Measurements from ENCODE around the gene ITK.
"Not testable (repeated sequence)": the region's sequence is repeated elsewhere in the genome, so short reads cannot be mapped to it uniquely, and the experiment has no call there.

The ITK gene

DNA sequence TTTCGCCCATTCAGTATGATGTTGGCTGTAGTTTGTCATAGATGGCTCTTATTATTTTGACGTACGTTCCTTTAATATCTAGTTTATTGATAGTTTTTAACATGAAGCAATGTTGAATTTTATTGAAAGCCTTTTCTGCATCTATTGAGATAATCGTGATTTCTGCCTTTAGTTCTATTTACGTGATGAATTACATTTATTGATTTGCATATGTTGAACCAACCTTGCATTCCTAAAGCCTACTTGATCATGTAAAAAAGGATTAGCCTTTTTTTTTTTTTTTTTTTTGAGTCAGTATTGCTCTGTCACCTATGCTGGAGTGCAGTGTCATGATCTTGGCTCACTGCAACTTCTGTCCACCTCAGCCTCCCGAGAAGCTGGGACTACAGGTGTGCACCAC is 25.1 kb downstream of the ITK start:
- H3K4me3 ChIP-seq (ENCODE audit: low read depth, low read length) = no peak overlapping the region
- DNase-seq (ENCODE audit: low read depth) = no peak
- TF ChIP-seq MYC (IDR thresholded peaks at IDR 0.05; ENCODE audit: low read depth, low read length) (no peak), POLR2A (IDR thresholded peaks at IDR 0.05; ENCODE audit: extremely low read depth, insufficient read length) (no peak)
- TF ChIP-seq, protein P1, sequence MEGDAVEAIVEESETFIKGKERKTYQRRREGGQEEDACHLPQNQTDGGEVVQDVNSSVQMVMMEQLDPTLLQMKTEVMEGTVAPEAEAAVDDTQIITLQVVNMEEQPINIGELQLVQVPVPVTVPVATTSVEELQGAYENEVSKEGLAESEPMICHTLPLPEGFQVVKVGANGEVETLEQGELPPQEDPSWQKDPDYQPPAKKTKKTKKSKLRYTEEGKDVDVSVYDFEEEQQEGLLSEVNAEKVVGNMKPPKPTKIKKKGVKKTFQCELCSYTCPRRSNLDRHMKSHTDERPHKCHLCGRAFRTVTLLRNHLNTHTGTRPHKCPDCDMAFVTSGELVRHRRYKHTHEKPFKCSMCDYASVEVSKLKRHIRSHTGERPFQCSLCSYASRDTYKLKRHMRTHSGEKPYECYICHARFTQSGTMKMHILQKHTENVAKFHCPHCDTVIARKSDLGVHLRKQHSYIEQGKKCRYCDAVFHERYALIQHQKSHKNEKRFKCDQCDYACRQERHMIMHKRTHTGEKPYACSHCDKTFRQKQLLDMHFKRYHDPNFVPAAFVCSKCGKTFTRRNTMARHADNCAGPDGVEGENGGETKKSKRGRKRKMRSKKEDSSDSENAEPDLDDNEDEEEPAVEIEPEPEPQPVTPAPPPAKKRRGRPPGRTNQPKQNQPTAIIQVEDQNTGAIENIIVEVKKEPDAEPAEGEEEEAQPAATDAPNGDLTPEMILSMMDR (IDR thresholded peaks at IDR 0.05; ENCODE audit: low read depth, low read length) = no peak
- TF ChIP-seq, protein P2, sequence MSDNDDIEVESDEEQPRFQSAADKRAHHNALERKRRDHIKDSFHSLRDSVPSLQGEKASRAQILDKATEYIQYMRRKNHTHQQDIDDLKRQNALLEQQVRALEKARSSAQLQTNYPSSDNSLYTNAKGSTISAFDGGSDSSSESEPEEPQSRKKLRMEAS (IDR thresholded peaks at IDR 0.05; ENCODE audit: low read depth, low read length) = no peak

DNA sequence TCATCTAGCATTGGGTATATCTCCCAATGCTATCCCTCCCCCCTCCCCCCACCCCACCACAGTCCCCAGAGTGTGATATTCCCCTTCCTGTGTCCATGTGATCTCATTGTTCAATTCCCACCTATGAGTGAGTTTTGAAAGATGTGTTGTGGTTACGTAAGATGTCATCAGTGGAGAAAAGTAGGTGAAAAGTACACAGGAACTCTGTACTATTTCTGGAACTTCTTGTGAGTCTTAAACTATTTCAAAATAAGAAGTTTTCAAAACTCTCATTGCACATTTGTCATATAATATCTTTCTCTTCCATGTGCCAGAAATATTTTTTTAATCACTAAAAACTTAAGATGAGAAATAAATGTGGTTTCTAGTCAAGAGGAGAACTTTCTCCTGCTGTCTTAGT is 30.0 kb downstream of the ITK start:
- DNase-seq (ENCODE audit: low read depth) = peak; percentile 21
- not testable (repeated sequence) for H3K4me3 ChIP-seq (ENCODE audit: low read depth, low read length)

DNA sequence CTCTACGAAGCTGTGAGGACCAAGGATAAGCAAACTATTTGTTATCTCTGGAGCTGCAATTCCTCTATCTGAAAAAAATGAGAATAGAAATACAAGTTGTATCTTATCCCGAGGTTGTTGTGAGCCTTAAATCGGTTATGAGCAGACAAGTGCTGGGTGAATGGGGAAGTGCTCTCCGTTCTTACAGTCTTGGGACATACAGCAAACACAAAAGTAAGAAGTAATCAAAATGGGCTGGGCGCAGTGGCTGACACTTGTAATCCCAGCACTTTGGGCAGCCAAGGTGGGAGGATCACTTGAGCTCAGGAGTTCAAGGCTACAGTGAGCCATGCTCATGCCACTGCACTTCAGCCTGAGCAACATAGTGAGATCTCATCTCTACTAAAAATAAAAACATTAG is 31.7 kb downstream of the ITK start:
- TF ChIP-seq, protein P1 (IDR thresholded peaks at IDR 0.05; ENCODE audit: low read depth, low read length) = no peak
- TF ChIP-seq MYC (IDR thresholded peaks at IDR 0.05; ENCODE audit: low read depth, low read length) (no peak), POLR2A (IDR thresholded peaks at IDR 0.05; ENCODE audit: extremely low read depth, insufficient read length) (no peak)
- TF ChIP-seq, protein P2 (IDR thresholded peaks at IDR 0.05; ENCODE audit: low read depth, low read length) = no peak
- peak; percentile 6 for DNase-seq (ENCODE audit: low read depth)

DNA sequence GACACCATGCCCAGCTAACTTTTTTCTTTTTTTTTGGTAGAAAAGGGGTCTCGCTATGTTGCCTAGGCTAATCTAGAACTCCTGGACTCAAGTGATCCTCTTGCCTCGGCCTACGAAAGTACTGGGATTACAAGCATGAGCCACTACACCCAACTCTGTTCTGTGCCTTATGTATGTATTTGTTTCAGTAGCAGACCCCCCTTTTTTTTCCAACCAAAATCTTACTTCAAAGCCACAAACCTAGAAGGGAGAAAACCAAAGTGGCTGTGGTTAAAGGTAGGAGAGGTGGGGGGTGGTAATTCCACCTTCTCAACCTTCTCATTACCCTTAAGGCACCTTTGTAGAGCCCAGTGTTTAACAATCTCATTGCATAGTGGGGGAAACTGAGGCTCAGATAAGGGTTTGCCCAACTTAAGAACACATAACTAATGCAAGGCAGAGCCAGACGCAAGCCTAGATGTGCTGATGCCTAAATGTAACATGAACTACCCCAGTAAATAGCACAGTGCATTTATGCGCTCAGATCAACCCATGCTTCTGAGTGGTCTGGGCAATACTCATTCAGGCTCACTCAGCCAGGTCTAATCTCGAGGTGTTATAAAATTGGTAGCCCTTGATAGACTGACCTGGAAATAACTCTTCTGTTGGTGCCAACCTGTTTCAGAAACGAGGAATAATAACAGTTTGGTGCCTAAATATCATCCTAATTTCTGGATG is 33.0 kb downstream of the ITK start:
- TF ChIP-seq, protein P1 (IDR thresholded peaks at IDR 0.05; ENCODE audit: low read depth, low read length) = no peak
- TF ChIP-seq POLR2A (IDR thresholded peaks at IDR 0.05; ENCODE audit: extremely low read depth, insufficient read length) (no peak), MYC (IDR thresholded peaks at IDR 0.05; ENCODE audit: low read depth, low read length) (no peak)
- TF ChIP-seq, protein P2 (IDR thresholded peaks at IDR 0.05; ENCODE audit: low read depth, low read length) = no peak
- DNase-seq (ENCODE audit: low read depth) = no peak
- H3K4me3 ChIP-seq (ENCODE audit: low read depth, low read length) = no peak overlapping the region

More for the DNA sequence above, 31.7 kb downstream of the ITK start:
- H3K4me3 ChIP-seq (ENCODE audit: low read depth, low read length) = no peak overlapping the region

DNA sequence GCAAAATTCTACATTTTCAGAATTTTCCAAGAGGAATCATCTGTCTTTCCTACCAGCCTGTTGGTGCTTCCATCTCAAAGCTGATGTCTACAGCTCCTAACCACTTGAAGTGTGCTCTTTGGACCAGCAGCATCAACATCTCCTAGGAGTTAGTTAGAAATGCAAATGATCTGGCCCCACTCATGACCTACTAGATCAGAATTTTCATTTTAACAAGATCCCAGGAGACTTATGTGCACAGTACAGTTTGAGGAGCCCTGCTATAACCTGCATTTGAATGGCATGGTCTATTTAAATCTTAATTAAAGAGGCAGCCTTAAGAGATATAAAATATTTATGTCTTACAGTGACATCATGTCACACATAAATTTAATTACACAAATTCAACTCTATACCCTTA is 33.8 kb downstream of the ITK start:
- no peak for DNase-seq (ENCODE audit: low read depth)
- no peak overlapping the region for H3K4me3 ChIP-seq (ENCODE audit: low read depth, low read length)
- TF ChIP-seq, protein P1 (IDR thresholded peaks at IDR 0.05; ENCODE audit: low read depth, low read length) = no peak
- TF ChIP-seq MYC (IDR thresholded peaks at IDR 0.05; ENCODE audit: low read depth, low read length) (no peak), POLR2A (IDR thresholded peaks at IDR 0.05; ENCODE audit: extremely low read depth, insufficient read length) (no peak)
- TF ChIP-seq, protein P2 (IDR thresholded peaks at IDR 0.05; ENCODE audit: low read depth, low read length) = no peak

DNA sequence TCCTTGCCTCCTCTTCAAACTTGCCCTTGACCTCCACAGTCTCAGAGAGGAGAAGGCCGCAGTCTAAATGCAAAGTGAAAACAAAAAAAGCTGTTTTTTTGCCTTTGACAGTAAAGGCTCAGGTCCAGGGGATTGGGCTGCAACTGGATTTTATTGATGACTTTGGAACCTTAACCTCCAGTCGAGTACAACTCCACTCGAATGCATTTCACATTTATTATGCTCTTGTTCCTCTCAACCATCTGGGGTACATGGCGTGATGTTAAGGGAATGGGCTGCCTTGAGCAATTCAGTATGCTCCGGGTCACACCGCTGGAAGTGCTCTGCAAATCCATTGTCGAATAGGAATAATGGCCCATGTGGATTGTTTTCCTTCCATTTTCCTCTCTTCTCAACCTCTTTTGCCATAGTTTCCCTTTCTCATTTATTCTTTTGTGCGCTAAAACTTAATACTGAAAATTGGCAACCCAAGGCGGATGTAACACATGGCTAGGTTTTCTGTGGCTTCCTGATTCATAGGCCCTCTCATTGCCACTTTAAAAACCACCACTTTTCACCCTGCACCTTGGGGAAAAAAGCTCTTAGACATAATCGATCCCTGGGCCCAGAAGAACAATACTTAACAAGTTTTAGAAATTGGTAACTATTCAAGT is 34.3 kb downstream of the ITK start:
- TF ChIP-seq, protein P1 (IDR thresholded peaks at IDR 0.05; ENCODE audit: low read depth, low read length) = no peak
- TF ChIP-seq POLR2A (IDR thresholded peaks at IDR 0.05; ENCODE audit: extremely low read depth, insufficient read length) (no peak), MYC (IDR thresholded peaks at IDR 0.05; ENCODE audit: low read depth, low read length) (no peak)
- TF ChIP-seq, protein P2 (IDR thresholded peaks at IDR 0.05; ENCODE audit: low read depth, low read length) = no peak
- H3K4me3 ChIP-seq (ENCODE audit: low read depth, low read length) = no peak overlapping the region
- no peak for DNase-seq (ENCODE audit: low read depth)
